Adrenal gland (tissue), 5 donors: ENCODE data around the gene C1orf174.

ENCODE experiments used
- POLR2A ChIP-seq, 2 donors: fragments of 450-650 bp; IDR thresholded peaks; one replicate each; pipeline ENCODE4 v1.6.1; 2017; ENCODE audit warnings: antibody characterized with exemption in 2 of 2, mild to moderate bottlenecking in 2 of 2, moderate library complexity in 1 of 2
- TF ChIP-seq, protein P1 (sequence below), 6 experiments: fragments of 450-650 bp in 4 of 6; fragments of 200-600 bp in 2 of 6; sonication (generic) in 1 of 6; IDR thresholded peaks; 1 replicate in 5 of 6; 2 replicates in 1 of 6; pipeline versions ENCODE4 v1.5.1 to v1.8.0; 2016 to 2021; ENCODE audit warnings: antibody characterized with exemption in 6 of 6, mild to moderate bottlenecking in 2 of 6, moderate library complexity in 1 of 6
- donor health status: DM: no; HTN: no; CAD: no.

DNA sequence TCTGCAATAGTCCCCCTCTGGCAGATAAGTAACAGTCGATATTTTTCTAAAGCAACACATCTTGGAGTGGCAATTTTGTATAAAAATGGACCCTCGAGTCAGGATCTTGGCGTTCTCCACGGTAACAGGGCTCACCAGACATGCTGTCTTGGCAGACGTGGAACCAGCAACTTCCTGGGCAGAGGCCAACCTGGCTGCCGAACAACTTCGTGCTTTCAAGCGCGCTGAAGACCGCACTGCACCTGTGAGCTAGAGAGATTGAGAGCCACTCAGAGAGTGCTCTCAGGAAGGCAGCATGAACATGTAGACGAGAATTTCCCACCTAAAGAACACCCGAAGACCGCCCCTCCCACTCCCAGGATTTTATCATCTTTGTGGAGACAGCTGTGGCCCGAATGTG is 7.3 kb downstream of the C1orf174 start:
- TF ChIP-seq, protein P1, sequence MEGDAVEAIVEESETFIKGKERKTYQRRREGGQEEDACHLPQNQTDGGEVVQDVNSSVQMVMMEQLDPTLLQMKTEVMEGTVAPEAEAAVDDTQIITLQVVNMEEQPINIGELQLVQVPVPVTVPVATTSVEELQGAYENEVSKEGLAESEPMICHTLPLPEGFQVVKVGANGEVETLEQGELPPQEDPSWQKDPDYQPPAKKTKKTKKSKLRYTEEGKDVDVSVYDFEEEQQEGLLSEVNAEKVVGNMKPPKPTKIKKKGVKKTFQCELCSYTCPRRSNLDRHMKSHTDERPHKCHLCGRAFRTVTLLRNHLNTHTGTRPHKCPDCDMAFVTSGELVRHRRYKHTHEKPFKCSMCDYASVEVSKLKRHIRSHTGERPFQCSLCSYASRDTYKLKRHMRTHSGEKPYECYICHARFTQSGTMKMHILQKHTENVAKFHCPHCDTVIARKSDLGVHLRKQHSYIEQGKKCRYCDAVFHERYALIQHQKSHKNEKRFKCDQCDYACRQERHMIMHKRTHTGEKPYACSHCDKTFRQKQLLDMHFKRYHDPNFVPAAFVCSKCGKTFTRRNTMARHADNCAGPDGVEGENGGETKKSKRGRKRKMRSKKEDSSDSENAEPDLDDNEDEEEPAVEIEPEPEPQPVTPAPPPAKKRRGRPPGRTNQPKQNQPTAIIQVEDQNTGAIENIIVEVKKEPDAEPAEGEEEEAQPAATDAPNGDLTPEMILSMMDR (IDR thresholded peaks at IDR 0.05), result no peak
- TF ChIP-seq POLR2A (IDR thresholded peaks at IDR 0.05), result no peak
